Stimulated activated CD8-positive, alpha-beta memory T cell treated with anti-CD3 and anti-CD28 coated beads, Interleukin-7, amount 100 ng/mL, for 24 hours (primary cell): Measurements from ENCODE around the gene ATOH1.

ENCODE experiments used
- DNase-seq: peaks from one replicate; pipeline ENCODE4 v3.0.0-alpha.2; 2020; ENCODE audit warnings: low read depth

The ATOH1 gene

DNA sequence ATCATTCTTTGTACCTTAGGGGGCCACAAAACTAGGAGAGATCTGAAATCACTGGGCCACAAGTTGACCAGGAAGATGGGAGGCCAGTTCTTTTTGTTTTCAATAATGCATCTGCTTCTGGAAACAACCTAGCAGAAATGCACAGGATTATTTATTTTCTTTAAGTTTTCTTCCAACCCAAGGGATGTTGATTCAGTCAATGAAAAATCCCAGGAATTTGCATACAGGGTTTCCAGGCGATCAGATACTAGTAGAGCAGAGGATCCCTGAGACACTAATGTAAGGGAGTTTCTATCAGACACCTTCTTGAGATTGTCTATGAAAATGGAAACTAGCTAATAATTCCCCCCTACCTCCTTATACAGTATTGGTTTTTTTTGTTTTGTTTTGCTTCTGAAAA lies 7.4 kb downstream of the ATOH1 start:
- no peak for DNase-seq

DNA sequence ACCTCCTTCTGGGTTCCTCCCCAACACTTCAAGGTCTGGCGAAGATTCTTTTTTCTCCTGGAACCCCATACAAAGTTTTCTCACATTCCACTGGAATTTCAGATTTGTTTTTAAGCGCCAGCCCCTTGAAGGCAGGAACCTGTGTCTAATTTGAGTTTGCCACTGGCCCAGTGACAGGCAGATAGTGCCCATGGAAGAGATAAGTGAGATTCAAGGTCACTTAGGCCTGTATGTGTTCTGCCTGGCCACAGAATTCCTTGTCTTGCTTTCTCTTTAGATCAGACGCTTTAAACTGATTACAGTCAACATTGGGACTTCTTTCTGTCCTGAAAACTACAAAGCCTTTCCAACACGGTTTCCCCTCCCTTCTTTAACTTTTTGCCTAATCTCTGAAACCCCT lies 11.2 kb downstream of the ATOH1 start:
- DNase-seq: no peak

DNA sequence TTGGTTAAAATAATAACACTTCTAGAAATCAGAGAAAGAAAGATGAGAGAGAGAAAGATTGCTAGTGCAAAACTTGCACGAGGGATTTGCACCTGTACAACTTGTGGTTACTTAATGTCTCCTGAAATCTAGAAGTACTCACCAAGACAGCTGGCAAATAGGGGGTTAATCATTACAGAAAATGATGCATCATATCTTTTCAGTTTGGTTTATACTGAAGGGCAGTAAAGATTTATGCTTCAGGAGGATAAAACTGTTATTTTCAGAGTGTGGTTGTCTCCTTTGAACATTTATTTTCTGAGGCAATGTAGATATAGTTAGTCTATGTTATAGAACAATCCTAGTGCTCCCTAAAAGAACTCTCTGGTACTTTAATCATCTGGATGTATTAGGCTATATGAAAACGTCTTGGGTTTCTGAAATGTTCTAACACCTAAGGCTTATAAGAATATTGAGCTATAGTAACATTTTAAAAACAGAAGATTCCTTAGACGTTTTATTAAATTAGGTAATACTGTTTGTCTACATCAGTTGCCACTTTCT lies 13.3 kb downstream of the ATOH1 start:
- no peak for DNase-seq

DNA sequence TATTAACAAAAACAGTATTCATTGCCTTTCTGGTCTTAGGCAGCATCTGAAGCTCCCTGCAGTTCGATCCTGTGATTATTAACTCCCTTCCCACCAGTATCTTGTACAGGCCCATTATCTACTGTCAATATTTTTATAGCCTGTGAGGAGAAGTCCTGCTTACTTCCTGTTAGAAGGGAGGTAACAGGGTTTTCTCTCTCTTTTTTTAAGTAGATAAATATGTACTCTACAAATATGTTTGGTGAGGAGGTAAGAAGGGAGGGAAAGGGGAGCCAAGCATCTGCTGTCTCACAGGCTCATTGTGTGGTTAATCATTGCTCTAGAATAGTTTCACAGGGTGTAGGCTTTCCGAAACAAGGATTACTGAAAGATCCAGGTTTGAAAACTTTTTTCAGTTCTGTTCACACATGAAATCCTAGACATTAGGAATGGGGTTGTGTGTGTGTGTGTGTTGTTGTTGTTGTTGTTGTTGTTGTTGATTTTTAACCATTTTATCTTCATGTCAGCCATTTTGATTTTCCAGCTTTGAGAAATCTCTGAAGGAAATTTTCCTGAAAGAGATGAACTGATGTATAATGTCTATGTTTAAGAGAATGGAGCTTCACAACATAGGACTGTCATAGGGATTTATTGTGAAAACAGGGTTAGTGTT lies 14.2 kb downstream of the ATOH1 start:
- DNase-seq: no peak

DNA sequence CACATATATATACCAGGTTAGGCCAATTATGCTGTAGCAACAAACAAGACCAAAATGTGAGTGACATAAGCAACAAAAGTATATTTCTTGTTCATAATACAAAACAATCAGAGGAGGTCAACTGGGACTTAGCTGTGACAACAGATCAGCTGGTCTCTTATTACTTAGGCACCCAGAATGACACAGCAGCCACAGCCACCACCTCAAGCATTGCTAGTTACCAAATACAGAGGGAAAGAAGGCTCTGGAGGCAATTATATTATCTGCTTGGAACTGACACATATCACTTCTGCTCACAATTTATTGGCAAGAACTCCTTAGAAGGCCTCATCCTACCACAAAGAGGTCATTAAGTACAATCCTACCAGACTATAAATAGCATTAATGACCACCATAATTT lies 15.2 kb downstream of the ATOH1 start:
- no peak for DNase-seq

DNA sequence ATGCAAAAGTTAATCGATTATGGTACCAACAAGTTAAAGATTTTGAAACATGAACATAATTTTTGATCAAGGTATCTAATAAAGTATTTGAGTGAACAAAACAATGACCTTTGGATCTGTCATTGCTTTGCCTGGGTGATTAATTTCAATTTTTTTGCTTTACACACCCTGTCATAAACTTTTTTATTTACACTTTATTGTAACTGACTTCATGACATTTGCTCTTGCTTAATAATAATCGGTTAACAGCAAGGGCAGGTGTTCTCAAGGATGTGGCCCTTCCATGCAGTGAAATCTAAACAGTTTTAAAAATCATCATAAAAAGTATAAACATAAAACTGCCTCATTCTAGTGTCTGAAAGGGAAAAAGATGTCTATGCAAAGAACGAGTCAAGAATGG lies 24.1 kb downstream of the ATOH1 start:
- DNase-seq: no peak

DNA sequence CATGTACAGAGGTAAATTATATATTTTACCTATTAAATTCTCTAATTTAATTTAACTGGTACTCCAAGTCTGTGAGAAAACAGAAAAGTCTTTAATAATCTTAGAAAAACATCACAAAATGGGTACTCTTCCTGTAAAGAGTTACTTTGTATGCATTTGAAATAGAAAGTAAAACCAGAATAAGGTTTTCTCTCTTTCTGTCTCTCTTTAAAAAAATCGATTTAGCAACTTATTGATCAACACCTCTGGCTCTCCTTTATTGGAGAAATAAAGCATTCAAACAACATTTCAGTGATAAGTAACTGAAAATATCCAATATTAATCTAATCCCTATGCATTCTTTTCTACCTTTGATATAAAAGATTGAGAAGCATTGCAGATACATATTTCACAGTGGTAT lies 27.4 kb downstream of the ATOH1 start:
- DNase-seq: no peak

DNA sequence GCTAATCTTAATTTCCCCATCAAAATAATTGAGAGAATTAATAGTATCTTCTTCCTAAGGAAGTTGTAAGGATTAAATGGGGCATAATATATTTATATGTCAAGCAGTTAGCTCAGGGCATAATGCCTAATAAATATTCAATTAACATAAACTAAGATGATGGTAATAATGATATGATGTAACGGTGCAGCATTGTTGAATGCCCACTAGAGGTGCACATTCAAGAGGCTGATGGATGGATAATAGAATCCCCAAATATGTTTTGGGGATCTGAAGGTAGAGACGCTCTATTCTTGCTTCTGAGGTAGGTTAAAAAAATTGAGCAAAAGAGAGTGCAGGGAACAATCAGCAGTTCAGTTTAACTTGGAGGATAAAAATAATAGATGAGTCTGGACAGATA lies 37.1 kb downstream of the ATOH1 start:
- no peak for DNase-seq

DNA sequence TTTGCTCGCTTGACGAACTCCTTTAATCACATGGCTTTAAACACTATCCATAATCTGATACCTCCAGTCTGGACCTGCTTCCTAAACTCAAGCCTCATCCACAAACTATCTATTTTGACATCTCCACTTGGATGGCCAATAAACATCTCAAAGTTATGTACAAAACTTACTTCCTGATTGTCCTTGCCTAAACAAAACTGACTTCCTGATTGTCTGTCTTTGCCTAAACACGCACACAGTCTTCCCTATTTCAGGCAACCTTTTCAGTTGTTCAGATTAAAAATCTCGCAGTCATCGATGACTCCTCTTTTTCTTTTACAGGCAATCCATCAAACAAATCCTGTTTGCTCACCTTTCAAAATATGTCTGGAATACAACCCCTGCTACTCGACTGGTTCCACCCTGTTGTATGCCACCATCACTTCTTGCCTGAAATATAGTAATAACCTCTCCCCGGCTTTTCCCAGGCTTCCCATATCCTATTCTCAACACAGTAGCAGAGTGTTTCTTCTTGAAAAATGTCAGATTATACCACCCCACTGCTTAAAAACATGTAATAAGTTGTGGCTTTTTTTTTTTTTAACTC lies 39.0 kb downstream of the ATOH1 start:
- no peak for DNase-seq

DNA sequence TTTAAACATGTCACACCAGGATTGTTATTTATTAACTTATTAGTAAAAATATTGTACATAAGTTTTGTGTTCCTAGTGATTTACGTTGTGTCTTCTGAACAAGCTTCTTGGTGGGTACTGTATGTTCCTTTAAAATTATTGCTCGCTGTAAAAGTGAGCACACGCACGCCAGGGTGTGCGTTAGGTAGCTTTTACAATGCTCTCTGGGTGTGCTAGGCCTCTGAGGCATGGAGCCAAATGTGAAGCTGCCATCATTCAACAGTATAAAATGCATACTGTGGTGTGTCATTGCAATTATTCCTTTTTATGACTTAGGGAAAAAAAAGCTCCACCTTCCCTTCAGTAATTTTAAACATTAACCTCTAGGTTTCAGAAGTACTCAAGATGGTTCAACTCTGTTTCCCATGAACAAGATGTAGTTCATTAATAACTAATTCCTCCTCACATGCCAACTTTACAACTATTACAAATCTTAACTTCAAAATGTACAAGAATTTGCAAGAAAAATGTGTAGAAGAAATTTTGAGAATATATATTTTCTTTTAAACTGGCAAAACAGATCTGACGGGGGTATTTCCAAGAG lies 42.4 kb downstream of the ATOH1 start:
- DNase-seq: no peak

DNA sequence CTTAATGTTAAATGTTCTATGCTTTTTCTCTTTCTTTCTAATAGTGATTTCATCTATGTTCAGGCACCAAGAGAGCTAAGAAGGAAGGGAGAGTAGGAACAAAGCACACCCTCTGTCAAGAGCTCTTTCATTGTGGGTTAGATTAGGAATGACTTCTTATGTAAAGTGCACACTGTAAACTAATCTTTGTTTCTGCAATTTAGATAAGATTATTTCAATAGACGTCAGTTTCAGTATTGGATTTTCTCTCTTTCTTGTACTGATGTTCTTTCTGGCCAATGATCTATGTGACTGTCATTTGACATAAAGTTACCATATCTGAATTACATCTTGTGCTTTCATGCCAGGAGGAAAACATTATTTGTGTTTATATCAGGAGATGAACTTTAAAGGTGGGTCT lies 48.2 kb downstream of the ATOH1 start:
- DNase-seq: no peak

DNA sequence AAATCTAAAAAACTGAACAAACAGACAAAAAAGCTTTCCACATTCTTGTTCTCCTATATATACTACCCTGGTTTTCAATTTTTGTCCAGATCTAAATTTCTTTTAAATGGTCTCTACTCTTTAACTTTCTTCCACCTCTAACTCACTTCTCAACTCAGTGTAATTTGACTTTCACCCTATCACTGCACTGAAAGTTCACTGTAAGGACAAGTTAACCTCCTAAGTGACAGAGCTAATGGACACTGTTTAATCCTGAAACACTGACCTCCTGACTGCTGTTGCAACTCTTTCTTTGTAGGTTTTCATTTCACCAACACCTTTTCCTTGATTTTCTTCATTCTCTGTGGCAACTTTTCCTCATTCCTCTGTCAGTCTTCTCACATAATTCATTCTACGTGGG lies 50.0 kb downstream of the ATOH1 start:
- no peak for DNase-seq

DNA sequence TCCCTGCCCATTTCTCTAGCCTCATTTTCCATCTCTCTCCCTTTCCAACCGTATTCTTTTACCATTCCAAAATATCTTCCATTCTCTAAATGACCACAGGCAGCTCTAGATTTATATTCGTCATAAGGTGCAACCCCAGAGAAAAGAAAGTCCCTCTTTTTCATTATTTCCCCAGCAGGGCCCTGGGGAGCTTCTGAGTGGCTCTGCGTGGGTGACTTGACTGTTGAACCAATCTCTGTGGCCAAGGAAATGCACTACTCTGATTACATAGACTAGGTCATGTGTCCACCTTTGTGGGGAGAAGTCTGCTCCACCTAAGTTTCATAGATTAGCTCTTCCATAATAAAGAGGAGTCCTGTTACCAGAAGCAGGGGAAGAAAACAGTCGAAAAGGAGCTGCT lies 51.4 kb downstream of the ATOH1 start:
- no peak for DNase-seq
